ENCODE results near the gene SPATA6. TPM values are rescaled to one million over a fixed set of nuclear protein-coding genes. Genes with fewer than 3 reads are reported as not detected.

The SPATA6 gene
- total and polyA plus RNA-seq, 12 donors, result 1.7 to 13.6 (median 8.6) TPM

DNA sequence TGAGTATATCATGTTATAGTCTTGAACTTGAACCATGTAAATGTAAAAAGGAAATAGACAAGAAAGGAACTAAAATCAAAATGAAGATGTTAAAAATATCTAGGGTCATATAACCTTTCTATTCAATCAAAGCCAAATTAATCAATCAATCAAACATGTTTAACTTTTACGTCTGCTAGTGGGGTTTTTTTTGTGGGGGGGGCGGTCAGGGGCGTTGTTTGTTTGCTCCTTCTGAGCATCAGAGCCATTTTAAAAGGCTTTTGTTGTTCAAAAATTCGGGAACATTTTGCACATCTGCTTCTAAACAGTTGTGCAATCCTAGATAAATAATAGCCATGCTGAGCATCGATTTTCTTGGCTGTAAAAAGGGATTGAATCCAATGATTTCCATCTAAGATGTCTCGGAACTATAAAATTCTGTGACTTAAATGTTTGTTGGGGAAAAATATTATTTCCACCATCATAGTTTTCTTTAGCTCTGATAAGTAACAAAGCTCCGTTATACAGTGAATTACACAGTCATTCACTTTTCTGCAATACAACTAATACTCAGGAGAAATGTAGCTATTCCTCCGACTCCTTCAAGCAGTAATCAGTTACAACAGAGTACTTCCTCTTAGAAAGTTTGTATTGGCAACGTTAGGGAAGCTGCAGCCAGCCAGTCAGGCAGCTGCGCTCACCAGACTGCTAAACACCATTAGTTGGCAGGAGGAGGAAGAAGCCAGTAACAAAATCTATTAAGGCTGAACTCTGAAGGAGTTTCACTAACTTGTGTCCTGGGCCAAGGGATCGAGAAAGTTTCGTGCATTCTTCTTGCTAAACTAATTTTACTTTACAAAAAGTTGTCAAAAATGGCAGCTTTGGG lies 2.2 kb downstream of the SPATA6 start:
- no peaks in the 10 kb centered on the region for H3K27me3 ChIP-seq
- peak overlapping the region; percentile 84 to 92 (median 88) for H3K27ac ChIP-seq
- DNase-seq (peak; percentile 49 to 53), ATAC-seq (peak; percentile 42 to 72 (median 61))
- peak overlapping the region in 9 of 10 donors; percentile 69 to 89 (median 79) for H3K4me3 ChIP-seq
- peaks cover 3 to 38% (median 33%) of the 10 kb centered on the region in 9 donors for H3K4me1 ChIP-seq
- no peaks in the 10 kb centered on the region for H3K36me3 ChIP-seq
- WGBS, 2 donors, result 30 to 45% methylated on average over 12 of the region's 12 CpGs
- intact Hi-C loops (cut with DNase I), result no loop called here
- TF ChIP-seq, protein P1, sequence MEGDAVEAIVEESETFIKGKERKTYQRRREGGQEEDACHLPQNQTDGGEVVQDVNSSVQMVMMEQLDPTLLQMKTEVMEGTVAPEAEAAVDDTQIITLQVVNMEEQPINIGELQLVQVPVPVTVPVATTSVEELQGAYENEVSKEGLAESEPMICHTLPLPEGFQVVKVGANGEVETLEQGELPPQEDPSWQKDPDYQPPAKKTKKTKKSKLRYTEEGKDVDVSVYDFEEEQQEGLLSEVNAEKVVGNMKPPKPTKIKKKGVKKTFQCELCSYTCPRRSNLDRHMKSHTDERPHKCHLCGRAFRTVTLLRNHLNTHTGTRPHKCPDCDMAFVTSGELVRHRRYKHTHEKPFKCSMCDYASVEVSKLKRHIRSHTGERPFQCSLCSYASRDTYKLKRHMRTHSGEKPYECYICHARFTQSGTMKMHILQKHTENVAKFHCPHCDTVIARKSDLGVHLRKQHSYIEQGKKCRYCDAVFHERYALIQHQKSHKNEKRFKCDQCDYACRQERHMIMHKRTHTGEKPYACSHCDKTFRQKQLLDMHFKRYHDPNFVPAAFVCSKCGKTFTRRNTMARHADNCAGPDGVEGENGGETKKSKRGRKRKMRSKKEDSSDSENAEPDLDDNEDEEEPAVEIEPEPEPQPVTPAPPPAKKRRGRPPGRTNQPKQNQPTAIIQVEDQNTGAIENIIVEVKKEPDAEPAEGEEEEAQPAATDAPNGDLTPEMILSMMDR (IDR thresholded peaks at IDR 0.05), result no peak
- H3K9me3 ChIP-seq, result no peaks in the 10 kb centered on the region

DNA sequence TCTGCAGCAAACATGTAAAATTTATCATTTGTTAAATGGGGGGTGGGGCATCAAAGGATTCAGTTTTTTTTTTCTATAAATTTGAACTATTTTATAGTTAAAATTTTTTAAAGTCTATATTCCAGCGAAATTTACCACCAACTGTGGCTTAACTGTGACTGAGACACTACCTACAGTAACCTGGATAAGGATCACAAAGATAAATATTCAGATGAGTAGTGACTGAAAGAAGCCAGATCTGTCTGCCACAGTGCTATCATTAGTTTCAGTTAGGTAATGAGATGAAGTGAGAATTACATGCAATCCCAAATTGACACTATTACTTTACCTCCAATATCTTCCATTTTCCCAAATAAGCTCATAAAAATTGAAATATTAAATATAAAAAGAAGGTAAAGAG lies 5.4 kb downstream of the SPATA6 start:
- DNase-seq, result no peak
- no peak overlapping the region for H3K4me3 ChIP-seq
- no peaks in the 10 kb centered on the region for H3K27me3 ChIP-seq
- H3K9me3 ChIP-seq, result no peaks in the 10 kb centered on the region
- WGBS, 2 donors, result 93 to 97% methylated on average over 1 of the region's 1 CpG
- ATAC-seq, result no peak
- H3K4me1 ChIP-seq, result peaks cover 0 to 31% (median 26%) of the 10 kb centered on the region in 9 donors
- no peaks in the 10 kb centered on the region for H3K36me3 ChIP-seq
- TF ChIP-seq, protein P1 (IDR thresholded peaks at IDR 0.05), result no peak
- no peak overlapping the region for H3K27ac ChIP-seq
- intact Hi-C loops (cut with DNase I), result no loop called here

DNA sequence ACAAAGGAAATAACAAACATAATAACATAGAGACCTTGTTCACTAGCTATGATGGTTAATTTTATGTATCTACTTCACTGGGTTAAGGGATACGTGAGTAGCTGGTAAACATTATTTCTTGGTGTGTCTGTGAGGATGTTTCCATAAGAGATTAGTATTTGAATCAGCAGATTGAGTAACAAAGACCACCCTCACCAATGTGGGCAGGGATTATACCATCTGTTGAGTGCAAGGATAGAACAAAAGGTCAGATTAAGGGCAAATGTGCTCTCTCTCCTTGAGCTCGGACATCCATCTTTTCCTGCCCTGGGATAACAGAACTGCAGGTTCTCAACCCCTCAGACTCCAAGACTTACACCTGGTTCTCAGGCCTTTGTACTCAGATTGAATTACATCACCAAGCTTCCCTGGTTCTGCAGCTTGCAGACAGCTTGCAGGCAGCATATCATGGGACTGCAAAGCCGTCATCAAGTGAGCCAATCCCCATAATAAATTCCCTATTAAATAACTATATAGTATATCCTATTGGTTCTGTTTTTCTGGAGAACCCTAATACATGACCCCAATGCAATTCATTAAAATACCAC lies 9.2 kb downstream of the SPATA6 start:
- Histone ChIP-seq H3K27ac (no peak overlapping the region), H3K4me3 (no peak overlapping the region), H3K9me3 (no peaks in the 10 kb centered on the region), H3K4me1 (peaks cover 0 to 9% (median 0%) of the 10 kb centered on the region in 9 donors), H3K27me3 (no peaks in the 10 kb centered on the region), H3K36me3 (no peaks in the 10 kb centered on the region)
- TF ChIP-seq, protein P1 (IDR thresholded peaks at IDR 0.05), result no peak
- intact Hi-C loops (cut with DNase I), result no loop called here
- 86 to 87% methylated on average over 3 of the region's 3 CpGs for WGBS, 2 donors
- ATAC-seq (no peak), DNase-seq (no peak)

DNA sequence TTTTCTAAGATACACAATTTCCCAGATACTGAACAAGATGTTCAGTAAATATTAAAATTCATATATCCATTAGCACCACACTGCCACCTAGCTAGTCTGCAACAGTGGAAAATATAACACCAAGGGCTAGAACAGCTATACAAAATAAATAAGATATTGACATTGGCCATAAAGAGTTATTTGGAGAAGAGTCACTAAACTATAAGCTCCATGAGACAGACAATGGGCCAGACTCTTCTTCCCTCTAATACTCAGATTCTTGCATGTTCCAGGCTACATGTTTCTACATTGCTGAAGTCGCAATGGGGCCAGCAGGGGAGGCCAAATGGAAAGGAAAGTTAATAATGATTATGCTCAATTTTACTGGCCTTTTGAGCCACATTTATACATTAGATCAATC lies 21.5 kb downstream of the SPATA6 start:
- 97 to 98% methylated on average over 1 of the region's 1 CpG for WGBS, 2 donors
- H3K4me3 ChIP-seq, result no peak overlapping the region

More for the DNA sequence above, 21.5 kb downstream of the SPATA6 start:
- TF ChIP-seq, protein P1 (IDR thresholded peaks at IDR 0.05), result peak in 3 of 9 donors; percentile 22 to 46 (median 38)
- DNase-seq (no peak), ATAC-seq (no peak)
- no peaks in the 10 kb centered on the region for H3K27me3 ChIP-seq
- intact Hi-C loops (cut with DNase I), result no loop called here
- H3K9me3 ChIP-seq, result peaks cover 0 to under 1% (median 0%) of the 10 kb centered on the region in 11 donors
- peaks cover 0 to 16% (median 0%) of the 10 kb centered on the region in 9 donors for H3K36me3 ChIP-seq
- H3K4me1 ChIP-seq, result no peaks in the 10 kb centered on the region
- no peak overlapping the region for H3K27ac ChIP-seq
